Fibroblast of villous mesenchyme (primary cell): Measurements from ENCODE around the gene E4F1. TPM values are rescaled to one million over a fixed set of nuclear protein-coding genes. Genes with fewer than 3 reads are reported as not detected.

Source experiments
- DNase-seq: peaks from one replicate; pipeline ENCODE4 v3.0.0-alpha.2; 2010; ENCODE audit warnings: low read depth
- H3K4me3 ChIP-seq: 2 replicates; pipeline ENCODE4 v1.5.1; 2011; ENCODE audit warnings: low read depth, mild to moderate bottlenecking, low read length
- CTCF ChIP-seq: IDR thresholded peaks from 2 replicates; pipeline ENCODE4 v1.5.1; 2012; ENCODE audit warnings: low read depth, mild to moderate bottlenecking, low read length; ENCODE audit not compliant: insufficient read depth
- total RNA-seq: library from RNA; depleted of rRNA; stranded (reverse); fragments of >200 nt; gene quantifications from 2 replicates; pipeline ENCODE4 v1.2.3, GENCODE V29; 2012

E4F1 gene
- total RNA-seq, 1 donor, result 25.9 TPM

- no peak for TF ChIP-seq CTCF
- DNase-seq, result no peak
- no peak overlapping the region for H3K4me3 ChIP-seq
These were observed 44.9 kb upstream of the E4F1 start for GRCh38 chr16:2178321-2179106.

- no peak for TF ChIP-seq CTCF
- DNase-seq, result no peak
- no peak overlapping the region for H3K4me3 ChIP-seq
These were observed 44.3 kb upstream of the E4F1 start for GRCh38 chr16:2179107-2179501.

GRCh38 chr16:2179576-2179975 is 43.8 kb upstream of the E4F1 start:
- no peak for TF ChIP-seq CTCF
- no peak for DNase-seq
- H3K4me3 ChIP-seq, result no peak overlapping the region

DNA sequence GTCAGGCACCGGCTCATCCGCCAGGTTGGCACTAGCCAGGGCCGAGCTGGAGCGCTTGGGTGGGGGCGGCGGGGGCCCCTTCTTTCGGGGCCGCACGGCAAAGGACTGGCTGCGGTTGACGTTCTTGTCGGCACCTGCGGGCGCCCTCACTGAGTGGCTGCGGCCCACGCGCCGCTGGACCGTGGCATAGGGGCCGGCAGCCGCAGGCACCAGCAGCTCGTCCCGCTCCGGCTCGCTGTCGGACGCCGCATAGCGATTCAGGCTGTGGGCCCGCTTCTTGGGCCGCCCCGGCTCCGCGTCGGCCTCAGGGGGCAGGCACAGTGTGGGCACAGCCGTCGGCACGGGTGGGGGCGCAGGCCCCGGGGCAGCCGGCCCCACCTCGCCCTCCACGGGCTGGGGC is 42.9 kb upstream of the E4F1 start:
- no peak for TF ChIP-seq CTCF
- H3K4me3 ChIP-seq, result no peak overlapping the region
- no peak for DNase-seq

- H3K4me3 ChIP-seq, result no peak overlapping the region
- no peak for TF ChIP-seq CTCF
- no peak for DNase-seq
These were observed 42.1 kb upstream of the E4F1 start for GRCh38 chr16:2180962-2181923.

- H3K4me3 ChIP-seq, result no peak overlapping the region
- TF ChIP-seq CTCF, result no peak
- DNase-seq, result no peak
These were observed 41.4 kb upstream of the E4F1 start for GRCh38 chr16:2181952-2182351.
